Activated CD8-positive, alpha-beta memory T cell treated with anti-CD3 and anti-CD28 coated beads, Interleukin-2, amount 50 U/mL, for 4 hours (primary cell): ENCODE results near the gene FAM76B.
"Not testable (repeated sequence)": the region's sequence is repeated elsewhere in the genome, so short reads cannot be mapped to it uniquely, and the experiment has no call there.

Experiments
- DNase-seq: peaks from one replicate; pipeline ENCODE4 v3.0.0-alpha.2; 2020

FAM76B gene

GRCh38 chr11:95789506-95790122, at the start of gene FAM76B:
Gene FAM76B (minus strand): TSS chr11:95789782. CDS start chr11:95789478, 304 bp downstream.
- peak; percentile 98 for DNase-seq

DNA sequence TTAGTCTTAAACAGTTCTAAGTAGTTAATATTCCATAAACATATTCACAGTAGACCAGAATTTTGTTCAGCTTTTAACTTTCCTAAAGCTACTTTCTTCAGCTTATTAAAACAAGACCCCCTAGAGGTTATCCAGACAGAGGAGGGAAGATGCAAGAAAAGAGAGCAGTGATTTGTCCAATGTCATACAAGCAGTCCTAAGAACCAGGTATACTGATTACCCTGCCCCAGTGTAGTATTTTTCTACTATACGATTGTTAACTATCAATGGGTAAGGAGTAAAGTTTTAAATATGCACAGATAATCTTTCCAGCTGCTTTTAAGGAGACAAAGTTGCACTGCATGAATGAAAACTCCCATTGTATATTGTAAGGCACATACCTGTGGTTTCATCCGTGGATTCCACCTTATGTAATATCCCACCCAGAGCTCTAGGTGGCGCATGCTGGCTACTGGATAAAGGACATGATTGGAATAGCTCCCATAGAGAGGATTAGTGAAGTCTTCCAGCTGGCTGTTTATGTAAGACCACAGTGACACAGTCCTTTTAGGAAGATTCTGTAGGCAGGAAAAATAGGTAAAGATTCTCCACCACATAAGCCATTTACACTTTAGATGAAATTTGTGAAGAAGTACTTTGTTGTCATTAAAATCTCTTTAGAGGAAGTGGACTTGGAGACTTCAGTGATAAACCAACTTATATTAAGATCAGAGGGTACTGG, 46.3 kb upstream of the FAM76B start:
- DNase-seq: peak; percentile 45

DNA sequence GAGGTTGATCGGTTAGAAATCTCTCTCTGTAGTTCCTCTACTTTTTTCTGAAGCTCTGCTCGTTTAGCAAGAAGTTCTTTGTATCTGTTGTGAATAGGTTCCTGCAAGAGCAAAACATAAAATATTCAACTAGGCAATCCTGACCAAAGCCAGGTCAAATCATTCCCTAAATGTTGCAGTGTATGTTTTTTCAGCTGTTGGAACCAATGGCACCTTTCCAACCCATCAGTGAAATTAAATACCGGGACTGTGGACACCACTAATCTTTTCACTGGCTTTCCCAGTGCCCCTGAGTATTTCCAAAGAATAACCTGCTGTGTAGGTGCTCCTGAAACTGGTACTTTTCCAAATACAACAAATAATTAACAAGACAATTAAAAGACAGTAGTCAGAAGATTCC, 45.8 kb upstream of the FAM76B start:
- no peak for DNase-seq

DNA sequence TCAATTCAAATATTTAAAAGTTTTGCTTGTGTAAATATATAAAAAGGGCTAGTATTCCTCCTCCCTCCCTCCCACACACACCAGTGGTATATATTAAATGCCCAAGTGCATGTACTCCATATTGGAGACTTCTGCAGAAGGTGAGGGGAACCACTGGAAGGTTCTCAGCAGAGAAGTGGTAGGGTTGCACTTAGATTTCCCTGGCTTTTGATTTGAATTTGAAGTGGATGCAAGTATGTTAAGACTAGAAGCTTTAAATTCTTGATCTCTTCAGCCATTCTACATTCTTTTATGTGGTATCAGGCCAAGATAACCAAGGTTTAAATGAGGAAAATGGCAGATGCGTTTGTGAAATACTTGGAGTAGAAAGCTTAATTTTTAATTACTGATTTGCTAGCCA, 43.8 kb upstream of the FAM76B start:
- DNase-seq: no peak

DNA sequence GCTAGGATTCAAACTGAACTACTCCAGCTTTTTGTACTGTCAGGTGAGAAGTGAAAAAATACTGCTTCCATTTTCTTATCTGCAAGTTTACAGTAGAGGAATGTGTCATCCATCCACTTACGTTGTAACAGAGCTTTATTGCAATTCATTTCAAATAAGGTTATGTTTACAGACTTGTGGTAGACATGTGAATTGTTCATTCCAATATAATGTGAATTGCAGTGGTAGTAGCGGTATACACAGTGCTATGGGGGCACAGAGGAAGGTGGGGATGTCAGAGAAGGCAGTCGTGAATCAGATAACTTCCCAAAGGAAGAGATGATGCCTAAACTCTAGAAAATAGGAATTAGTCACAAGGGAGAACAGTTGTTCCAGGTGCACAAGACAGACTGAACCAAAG, 43.2 kb upstream of the FAM76B start:
- DNase-seq: no peak

- DNase-seq: no peak
Observed at GRCh38 chr11:95831198-95831883, 41.8 kb upstream of the FAM76B start.

- DNase-seq: no peak
Observed at GRCh38 chr11:95829580-95830259, 40.1 kb upstream of the FAM76B start.

GRCh38 chr11:95827696-95828095, 38.1 kb upstream of the FAM76B start:
- no peak for DNase-seq

- no peak for DNase-seq
Observed at GRCh38 chr11:95821640-95822039, 32.1 kb upstream of the FAM76B start.

DNA sequence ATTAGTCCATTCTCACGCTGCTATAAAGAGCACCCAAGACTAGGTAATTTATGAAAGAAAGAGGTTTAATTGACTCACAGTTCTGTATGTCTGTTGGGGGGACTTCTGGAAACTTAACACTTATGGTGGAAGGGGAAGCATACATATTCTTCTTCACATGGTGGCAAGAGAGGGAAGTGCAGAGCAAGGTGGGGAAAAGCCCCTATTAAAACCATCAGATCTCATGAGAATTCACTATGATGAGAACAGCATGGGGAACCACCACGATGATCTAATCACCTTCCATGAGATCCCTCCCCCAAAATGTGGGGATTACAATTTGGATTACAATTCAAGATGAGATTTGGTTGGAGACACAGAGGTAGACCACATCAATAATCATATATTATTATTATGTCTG, 26.5 kb upstream of the FAM76B start:
- DNase-seq: no peak

DNA sequence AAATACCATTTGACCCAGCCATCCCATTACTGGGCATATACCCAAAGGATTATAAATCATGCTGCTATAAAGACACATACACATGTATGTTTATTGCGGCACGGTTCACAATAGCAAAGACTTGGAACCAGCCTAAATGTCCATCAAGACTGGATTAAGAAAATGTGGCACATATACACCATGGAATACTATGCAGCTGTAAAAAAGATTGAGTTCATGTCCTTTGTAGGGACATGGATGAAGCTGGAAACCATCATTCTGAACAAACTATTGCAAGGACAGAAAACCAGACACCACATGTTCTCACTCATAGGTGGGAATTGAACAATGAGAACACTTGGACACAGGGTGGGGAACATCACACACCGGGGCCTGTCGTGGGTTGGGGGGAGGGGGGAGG, 21.5 kb upstream of the FAM76B start:
- not testable (repeated sequence) for DNase-seq

GRCh38 chr11:95806464-95806863, 16.9 kb upstream of the FAM76B start:
- DNase-seq: not testable (repeated sequence)

DNA sequence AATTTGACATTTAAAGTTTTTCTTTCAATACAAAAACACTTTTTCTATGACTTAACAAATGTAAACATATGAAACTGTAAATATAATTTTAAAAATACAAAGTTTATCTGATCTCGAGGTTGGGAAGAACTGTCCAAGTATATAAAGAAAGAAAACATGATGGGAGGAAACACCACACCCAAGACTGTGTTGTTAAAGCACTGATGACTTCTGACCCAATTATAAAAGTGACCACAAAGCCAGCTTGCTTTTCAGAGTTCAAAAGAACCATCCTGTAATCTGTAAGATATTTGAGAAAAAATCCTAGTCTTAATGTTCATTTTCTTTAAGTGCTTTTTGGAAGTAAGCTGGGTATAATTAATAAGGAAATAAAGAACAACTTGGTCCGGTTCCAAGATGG, 16.3 kb upstream of the FAM76B start:
- DNase-seq: no peak

- no peak for DNase-seq
Observed at GRCh38 chr11:95803973-95804372, 14.4 kb upstream of the FAM76B start.

DNA sequence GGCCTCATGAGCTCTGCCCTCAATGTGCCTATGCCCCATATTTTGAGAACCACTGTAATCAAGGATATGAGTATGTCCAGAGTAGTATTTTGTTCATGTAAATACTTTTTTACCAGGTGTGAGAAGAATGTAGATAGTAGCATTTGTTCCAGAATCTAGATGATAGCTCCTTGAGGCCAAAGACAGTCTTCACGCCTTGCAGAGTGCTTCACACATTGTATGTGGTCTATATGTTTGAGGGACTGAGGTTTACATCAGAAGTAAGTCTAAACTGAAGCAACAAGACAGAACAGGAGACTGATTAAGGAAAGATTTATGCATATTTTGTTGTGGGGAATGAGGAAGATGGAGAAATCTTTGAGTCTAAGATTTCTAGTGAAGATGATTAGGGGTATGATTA, 13.2 kb upstream of the FAM76B start:
- no peak for DNase-seq

- no peak for DNase-seq
Observed at GRCh38 chr11:95800438-95800837, 10.9 kb upstream of the FAM76B start.

- DNase-seq: no peak
Observed at GRCh38 chr11:95799546-95799945, 10.0 kb upstream of the FAM76B start.

DNA sequence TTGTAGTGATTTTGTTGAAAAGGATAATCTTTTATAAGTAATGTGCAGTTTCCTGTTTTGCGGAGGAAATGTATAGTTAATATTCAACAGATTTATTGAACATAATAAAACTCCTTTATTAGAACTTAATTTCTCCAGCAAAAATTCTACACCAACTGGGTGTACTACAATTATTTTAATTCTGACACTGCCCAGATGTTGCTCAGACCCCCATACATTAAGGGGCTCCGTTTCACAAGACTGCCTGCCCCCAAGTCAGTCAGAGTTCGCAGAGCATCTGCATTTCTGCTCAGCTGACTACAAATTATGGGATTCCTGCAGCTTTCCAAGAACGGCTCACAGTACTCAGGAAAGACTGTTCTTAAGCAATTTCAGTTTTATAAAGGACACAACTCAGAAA, 6.9 kb upstream of the FAM76B start:
- no peak for DNase-seq

DNA sequence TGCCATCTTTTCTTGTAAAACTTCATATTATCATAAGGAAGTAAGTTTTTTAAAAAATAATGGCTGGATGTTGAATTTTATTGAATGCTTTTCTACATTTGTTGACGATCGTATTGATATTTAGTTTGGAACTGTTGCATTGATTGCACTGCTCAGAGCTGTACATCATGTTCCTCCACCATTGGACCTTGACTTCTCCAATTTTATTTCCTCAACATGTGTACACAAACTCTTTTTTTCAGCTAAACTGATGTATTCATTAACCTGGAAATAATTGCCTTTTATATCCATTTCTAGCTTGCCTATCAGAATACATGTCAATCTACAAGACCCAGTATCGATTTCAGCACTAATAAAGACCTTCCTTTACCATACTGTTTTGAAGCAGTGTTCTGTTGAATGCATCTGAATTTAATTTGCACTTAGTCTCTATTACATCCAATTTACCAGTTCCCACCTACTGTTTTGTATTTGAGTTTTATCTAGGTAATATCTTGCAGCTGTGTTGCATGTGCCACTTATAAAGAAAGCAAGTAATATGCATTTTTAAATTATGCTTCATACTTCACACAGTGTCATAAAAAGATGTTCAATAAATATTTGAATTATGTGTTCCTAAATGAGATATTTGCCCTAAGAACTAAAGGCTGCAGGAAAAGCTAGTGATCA, 6.2 kb upstream of the FAM76B start:
- DNase-seq: no peak

- no peak for DNase-seq
Observed at GRCh38 chr11:95794086-95794485, 4.5 kb upstream of the FAM76B start.

GRCh38 chr11:95793116-95793515, 3.5 kb upstream of the FAM76B start:
- DNase-seq: no peak

DNA sequence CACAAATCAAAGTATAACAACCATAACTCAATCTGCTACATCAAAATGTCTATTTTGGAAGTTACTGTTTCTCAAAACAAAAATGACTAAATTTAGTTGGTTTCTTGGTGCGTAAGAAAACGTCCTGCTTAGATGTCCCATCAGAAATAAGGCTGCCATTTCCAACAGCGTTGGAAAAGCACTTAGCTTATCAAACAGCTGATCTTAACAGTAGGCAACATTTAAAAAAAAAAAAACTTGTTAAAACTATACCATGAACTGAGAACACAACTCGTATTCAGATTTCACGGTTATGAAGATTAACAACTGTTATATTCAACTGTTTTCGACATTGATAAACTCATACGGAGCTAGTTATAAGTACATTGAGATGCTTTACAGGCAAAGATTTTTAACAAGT, 3.1 kb upstream of the FAM76B start:
- no peak for DNase-seq

- DNase-seq: no peak
Observed at GRCh38 chr11:95792200-95792599, 2.6 kb upstream of the FAM76B start.
